HG03354 (cell line): ENCODE results near the gene GOT2.
A peak's percentile ranks its signal among the peaks of the same experiment; 100 is the strongest.
"Not testable (repeated sequence)": the region's sequence is repeated elsewhere in the genome, so short reads cannot be mapped to it uniquely, and the experiment has no call there.

Experiments used
- ATAC-seq: cut with Tn5 transposase; IDR thresholded peaks from one replicate; pipeline ENCODE4 v1.9.1; 2021; ENCODE audit warnings: mild to moderate bottlenecking; ENCODE audit not compliant: unreplicated experiment, poor library complexity, severe bottlenecking

The GOT2 gene

GRCh38 chr16:58733671-58734458 lies at the start of gene GOT2:
Gene GOT2, minus strand, starts transcription at chr16:58734316. Its CDS starts 88 bp downstream, at chr16:58734228.
- ATAC-seq, result peak; percentile 95

GRCh38 chr16:58779291-58779690 lies 45.2 kb upstream of the GOT2 start:
- ATAC-seq, result not testable (repeated sequence)

- ATAC-seq, result no peak
Observed at GRCh38 chr16:58773870-58774269, 39.8 kb upstream of the GOT2 start.

- no peak for ATAC-seq
Observed at GRCh38 chr16:58768145-58768544, 34.0 kb upstream of the GOT2 start.

- ATAC-seq, result no peak
Observed at GRCh38 chr16:58767581-58767980, 33.5 kb upstream of the GOT2 start.

GRCh38 chr16:58756650-58757332 lies 22.7 kb upstream of the GOT2 start:
- no peak for ATAC-seq

- peak; percentile 97 for ATAC-seq
Observed at GRCh38 chr16:58755989-58756649, 22.0 kb upstream of the GOT2 start.

GRCh38 chr16:58753711-58754134 lies 19.6 kb upstream of the GOT2 start:
- ATAC-seq, result no peak

GRCh38 chr16:58744497-58744896 lies 10.4 kb upstream of the GOT2 start:
- ATAC-seq, result no peak

- no peak for ATAC-seq
Observed at GRCh38 chr16:58741976-58742375, 7.9 kb upstream of the GOT2 start.

GRCh38 chr16:58741166-58741565 lies 7.0 kb upstream of the GOT2 start:
- ATAC-seq, result no peak

- ATAC-seq, result no peak
Observed at GRCh38 chr16:58738672-58739296, 4.7 kb upstream of the GOT2 start.

- not testable (repeated sequence) for ATAC-seq
Observed at GRCh38 chr16:58736341-58736740, 2.2 kb upstream of the GOT2 start.

- ATAC-seq, result no peak
Observed at GRCh38 chr16:58734459-58734787, 307 bp upstream of the GOT2 start.

- no peak for ATAC-seq
Observed at GRCh38 chr16:58733248-58733670, 857 bp downstream of the GOT2 start.

- peak; percentile 41 for ATAC-seq
Observed at GRCh38 chr16:58732545-58733247, 1.4 kb downstream of the GOT2 start.

GRCh38 chr16:58730724-58731370 lies 3.3 kb downstream of the GOT2 start:
- no peak for ATAC-seq

GRCh38 chr16:58727796-58728568 lies 6.1 kb downstream of the GOT2 start:
- no peak for ATAC-seq
